GM19240 (cell line): Measurements from ENCODE around the gene PKN1.
"Not testable (repeated sequence)": the region's sequence is repeated elsewhere in the genome, so short reads cannot be mapped to it uniquely, and the experiment has no call there.

Source experiments
- DNase-seq: peaks from one replicate; pipeline ENCODE4 v3.0.0; 2011; ENCODE audit warnings: low spot score; ENCODE audit not compliant: insufficient read length

Gene PKN1

GRCh38 chr19:14428882-14429416 is 4.2 kb upstream of the PKN1 start:
- no peak for DNase-seq

DNA sequence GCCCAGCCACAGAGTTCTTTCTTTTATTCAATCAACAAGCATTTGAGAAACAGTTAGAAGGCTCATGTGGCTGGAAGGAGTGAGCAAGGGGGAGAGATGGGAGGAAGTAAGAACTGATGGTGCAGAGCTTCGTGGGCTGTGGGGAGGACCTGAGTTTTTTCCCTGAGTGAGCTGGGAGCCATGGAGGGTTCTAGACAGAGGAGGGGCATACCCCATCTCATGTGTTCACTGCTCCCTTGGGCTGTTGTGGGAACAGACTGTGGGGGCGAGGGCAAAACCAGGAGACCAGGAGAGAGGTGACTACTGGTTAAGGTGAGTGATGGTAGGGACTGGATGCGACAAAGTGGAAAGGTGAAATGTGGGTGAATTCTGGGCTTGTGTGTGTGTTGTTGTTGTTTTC is 2.4 kb upstream of the PKN1 start:
- DNase-seq = no peak

DNA sequence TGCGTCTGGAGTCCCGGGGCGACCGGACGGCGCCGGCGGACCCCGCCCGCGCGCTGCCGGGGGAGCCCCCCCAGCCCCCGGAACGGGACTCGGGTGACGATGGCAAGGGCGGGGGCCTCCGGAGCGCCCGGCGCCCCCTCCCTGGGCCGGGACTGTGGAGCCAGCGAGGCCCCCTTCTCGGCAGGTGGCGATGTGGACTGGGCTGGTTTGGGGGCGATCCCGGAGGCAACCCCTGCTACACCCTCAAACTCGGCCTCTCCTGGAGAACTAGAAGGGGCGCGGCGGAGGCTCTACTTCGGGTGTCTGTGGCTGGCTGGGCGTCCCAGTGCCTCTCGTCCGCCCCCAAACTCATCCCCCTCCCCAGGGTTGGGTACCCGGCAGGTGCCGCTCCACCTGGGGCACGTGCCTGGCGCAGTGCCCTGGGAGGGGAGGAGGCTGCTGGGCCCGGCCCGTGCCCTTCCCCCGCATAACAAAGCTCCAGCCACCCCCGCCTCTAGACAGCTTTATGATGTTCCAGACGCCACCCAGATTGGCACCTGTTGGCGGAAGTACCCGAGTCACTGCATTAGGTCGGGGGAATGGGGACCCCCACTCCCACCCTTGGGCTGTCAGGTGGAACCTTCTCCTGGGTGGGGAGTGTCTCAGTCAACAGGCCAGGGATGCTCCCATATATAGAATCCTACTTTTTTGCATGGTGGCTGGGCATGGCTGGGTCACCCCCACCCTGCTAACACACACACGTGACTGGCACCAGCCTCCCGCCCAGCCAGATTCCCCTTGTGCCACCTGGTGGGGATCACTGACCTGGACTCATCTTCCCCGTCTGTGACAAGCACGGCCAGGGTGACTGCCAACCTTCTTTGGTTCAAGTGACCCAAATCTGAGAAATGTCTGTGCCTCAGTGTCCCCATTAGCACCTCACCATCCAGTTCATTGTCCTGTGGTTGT is 722 bp downstream of the PKN1 start:
- no peak for DNase-seq

DNA sequence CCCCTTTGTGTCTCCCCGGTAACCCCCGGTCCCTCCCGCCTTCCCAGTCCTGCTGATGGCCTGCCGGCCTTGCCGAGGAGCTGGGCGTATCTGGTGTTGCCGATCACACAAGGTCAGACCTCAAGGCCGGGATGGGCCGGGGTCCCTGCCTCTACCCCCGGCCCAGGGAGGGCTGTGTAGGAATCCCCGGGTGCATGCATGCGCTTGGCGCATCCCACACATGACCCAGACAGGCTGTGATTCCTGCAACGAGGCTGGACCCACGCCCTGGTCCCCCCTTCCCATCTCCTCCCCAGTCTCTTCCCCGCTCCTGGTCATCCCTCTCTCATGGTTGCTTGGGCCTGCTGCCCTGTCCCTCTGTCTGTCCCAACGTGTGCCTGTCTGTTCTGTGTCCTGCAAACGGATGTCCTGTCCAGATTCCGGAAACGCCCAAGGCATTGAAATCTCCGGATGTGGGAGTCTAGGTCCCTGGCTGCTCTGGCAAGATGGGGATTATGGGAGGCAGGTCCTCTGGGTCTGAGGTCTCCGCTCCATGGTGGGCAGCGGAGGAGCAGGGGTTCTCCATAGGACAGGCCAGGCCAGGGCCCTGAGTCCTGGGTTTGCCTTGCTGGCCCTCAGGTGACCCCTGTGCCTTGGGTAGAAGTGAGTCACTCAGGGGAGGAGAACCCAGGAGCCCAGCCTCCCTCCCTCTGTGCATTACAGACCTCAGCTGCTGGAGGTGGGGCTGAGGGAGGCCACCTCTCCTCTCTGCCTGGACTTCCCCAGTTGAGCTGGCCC is 1.6 kb downstream of the PKN1 start:
- no peak for DNase-seq

DNA sequence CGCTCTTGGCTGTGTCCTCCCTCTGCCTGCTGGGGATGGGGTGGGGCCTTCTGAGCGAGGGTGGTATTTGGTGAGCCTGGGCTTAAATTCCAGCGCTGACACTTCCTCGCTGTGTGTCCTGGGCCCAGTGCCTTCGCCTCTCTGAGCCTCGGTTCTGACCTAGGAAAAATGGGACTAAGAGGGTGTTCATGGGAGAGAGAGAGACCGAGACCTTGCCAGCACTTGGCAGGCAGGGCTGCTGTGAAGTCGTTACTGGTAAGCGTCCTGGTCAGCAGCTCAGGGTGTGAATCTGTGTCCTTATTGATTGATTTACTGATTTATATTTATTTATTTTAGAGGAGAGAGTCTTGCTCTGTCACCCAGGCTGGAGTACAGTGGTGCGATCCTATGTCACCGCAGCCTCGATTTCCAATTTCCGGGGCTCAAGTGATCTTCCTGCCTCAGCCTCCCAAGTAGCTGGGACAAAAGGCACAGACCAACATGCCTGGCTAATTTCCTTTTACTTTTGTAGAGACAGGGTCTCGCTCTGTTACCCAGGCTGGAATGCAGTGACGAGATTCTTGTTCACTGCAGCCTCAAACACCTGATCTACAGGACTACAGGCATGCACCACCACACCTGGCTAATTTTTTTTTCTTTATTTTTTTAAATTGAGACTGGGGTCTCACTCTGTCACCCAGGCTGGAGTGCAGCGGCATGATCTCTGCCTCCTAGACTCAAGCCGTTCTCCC is 2.4 kb downstream of the PKN1 start:
- no peak for DNase-seq

DNA sequence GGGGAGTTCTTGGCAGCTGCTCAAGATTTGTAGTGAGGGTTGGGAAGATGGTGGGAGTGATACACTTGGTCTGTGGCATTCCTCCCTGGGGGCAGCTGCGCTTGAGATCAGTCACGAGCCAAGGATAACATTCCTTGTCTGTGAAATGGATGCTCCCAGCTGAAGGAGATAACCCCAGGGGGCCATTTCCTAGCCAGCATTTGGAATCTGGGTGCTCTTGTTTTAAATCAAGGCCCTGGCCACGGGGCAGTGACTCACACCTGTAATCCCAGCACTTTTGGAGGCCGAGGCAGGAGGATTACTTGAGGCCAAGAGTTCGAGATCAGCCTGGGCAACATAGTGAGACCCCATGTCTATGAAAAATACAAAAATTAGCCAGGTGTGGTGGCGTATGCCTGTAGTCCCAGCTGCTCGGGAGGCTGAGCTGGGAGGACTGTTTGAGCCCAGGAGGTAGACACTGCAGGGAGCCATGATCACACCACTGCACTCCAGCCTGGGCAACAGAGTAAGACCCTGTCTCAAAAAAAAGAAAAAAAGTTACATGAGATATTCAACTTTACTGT is 4.6 kb downstream of the PKN1 start:
- no peak for DNase-seq

- no peak for DNase-seq
Observed at GRCh38 chr19:14439014-14439413, 5.9 kb downstream of the PKN1 start.

GRCh38 chr19:14440049-14440448 is 6.9 kb downstream of the PKN1 start:
- peak; percentile 79 for DNase-seq

- no peak for DNase-seq
Observed at GRCh38 chr19:14441041-14441938, 8.2 kb downstream of the PKN1 start.

- DNase-seq = no peak
Observed at GRCh38 chr19:14442891-14443631, 10.0 kb downstream of the PKN1 start.

DNA sequence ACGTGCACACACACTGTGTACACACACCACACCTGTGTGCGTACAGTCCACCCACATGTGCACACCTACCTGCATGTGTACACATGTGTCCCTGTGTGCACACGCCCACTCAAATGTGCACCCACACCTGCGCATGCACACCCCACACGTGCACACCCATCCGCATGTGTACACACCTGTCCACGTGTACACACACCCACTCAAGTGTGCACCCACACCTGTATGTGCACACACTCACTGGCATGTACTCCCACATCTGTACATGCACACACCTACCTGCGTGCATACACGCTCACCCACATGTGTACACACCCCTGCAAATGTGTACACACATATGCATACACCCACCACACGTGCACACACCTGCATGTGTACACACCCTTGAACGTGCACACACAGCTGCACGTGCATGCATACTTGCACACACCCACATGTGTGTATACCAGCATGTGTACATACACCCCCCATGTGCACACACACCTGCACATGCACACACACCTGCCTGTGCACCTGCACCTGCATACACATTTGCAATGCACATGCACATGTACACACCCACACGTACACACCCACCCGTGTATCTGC is 10.6 kb downstream of the PKN1 start:
- DNase-seq = no peak

- DNase-seq = no peak
Observed at GRCh38 chr19:14446336-14447036, 13.4 kb downstream of the PKN1 start.

- no peak for DNase-seq
Observed at GRCh38 chr19:14449321-14449720, 16.2 kb downstream of the PKN1 start.

- peak; percentile 35 for DNase-seq
Observed at GRCh38 chr19:14450168-14450874, 17.2 kb downstream of the PKN1 start.

GRCh38 chr19:14450876-14451275 is 17.8 kb downstream of the PKN1 start:
- no peak for DNase-seq

DNA sequence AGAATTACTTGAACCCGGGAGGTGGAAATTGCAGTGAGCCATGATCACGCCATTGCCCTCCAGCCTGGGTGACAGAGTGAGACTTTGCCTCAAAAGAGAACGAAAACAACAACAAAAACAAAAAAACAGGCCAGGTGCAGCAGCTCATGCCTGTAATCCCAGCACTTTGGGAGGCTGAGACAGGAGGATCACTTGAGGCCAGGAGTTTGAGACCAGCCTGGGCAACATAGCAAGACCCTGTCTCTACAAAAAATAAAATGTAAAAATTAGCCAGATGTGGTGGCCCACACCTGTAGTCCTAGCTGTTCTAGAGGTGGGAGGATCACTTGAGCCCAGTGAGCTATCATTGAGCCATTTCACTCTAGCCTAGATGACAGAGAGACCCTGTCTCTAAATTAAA is 19.2 kb downstream of the PKN1 start:
- DNase-seq = not testable (repeated sequence)

DNA sequence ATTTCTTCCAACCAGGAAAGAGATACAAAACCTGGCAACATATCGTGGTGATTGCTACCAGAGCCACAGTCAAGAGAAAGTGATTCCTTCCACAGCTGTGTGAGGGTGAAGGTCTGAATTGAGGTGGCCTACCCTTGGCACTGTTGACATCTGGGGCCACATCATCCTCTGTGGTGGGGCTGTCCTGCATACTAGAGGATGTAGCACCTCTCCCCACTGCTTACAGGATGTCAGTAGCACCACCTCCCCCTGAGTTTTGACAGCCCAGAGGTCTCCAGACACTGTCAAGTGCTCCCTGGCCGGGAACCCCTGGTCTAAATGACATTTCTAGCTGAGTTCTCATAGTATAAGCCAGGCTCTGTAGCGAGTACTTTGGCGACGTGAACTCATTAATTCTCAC is 26.6 kb downstream of the PKN1 start:
- no peak for DNase-seq

DNA sequence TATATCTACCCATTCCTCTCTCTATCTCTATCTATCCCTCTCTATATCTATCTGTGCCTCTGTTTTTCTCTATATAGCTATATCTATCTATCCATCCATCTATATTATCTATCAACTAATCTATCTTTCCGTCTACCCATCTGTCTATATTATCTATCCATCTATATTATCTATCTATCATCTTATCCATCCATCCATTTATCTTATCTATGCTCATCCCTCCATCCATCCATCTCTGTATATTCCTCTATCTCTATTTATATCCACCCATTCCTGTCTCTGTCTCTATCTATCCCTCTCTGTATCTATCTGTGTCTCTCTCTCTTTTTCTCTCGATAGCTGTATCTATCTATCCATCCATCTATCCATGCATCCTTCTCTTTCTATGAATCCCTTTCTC is 27.8 kb downstream of the PKN1 start:
- DNase-seq = no peak
